RKO (cell line): ENCODE results near the gene SEL1L.
"Not testable (repeated sequence)": the region's sequence is repeated elsewhere in the genome, so short reads cannot be mapped to it uniquely, and the experiment has no call there.

Experiments
- DNase-seq: peaks from one replicate; pipeline ENCODE4 v3.0.0-alpha.2; 2016; ENCODE audit warnings: low spot score

Gene SEL1L

GRCh38 chr14:81446279-81447007 is 87.2 kb downstream of the SEL1L start:
- DNase-seq = no peak

GRCh38 chr14:81441626-81442134 is 92.0 kb downstream of the SEL1L start:
- DNase-seq = no peak

GRCh38 chr14:81440041-81440440 is 93.6 kb downstream of the SEL1L start:
- DNase-seq = no peak

- no peak for DNase-seq
Observed at GRCh38 chr14:81437244-81437643, 96.4 kb downstream of the SEL1L start.

- DNase-seq = no peak
Observed at GRCh38 chr14:81436296-81437138, 97.1 kb downstream of the SEL1L start.

- no peak for DNase-seq
Observed at GRCh38 chr14:81435391-81436295, 98.0 kb downstream of the SEL1L start.

GRCh38 chr14:81435048-81435390 is 98.6 kb downstream of the SEL1L start:
- DNase-seq = no peak

GRCh38 chr14:81434230-81434629 is 99.4 kb downstream of the SEL1L start:
- no peak for DNase-seq

GRCh38 chr14:81433378-81433777 is 100.3 kb downstream of the SEL1L start:
- DNase-seq = no peak

- no peak for DNase-seq
Observed at GRCh38 chr14:81432219-81432661, 101.4 kb downstream of the SEL1L start.

- no peak for DNase-seq
Observed at GRCh38 chr14:81430235-81430634, 103.4 kb downstream of the SEL1L start.

GRCh38 chr14:81429749-81430148 is 103.9 kb downstream of the SEL1L start:
- not testable (repeated sequence) for DNase-seq

- DNase-seq = no peak
Observed at GRCh38 chr14:81429028-81429427, 104.6 kb downstream of the SEL1L start.

- DNase-seq = peak; percentile 4
Observed at GRCh38 chr14:81427348-81428058, 106.2 kb downstream of the SEL1L start.

- no peak for DNase-seq
Observed at GRCh38 chr14:81423504-81423903, 110.1 kb downstream of the SEL1L start.
